Lung microvascular endothelial cell (primary cell): ENCODE data around the gene PARD6A. TPM values are rescaled to one million over a fixed set of nuclear protein-coding genes. Genes with fewer than 3 reads are reported as not detected.

Source experiments
- DNase-seq, 2 donors: peaks; one replicate each; pipeline versions ENCODE4 v3.0.0 to v3.0.0-alpha.2; 2010; ENCODE audit warnings: low read depth in 2 of 2
- total RNA-seq: library from RNA; depleted of rRNA; stranded (reverse); fragments of >200 nt; gene quantifications from 2 replicates; pipeline ENCODE4 v1.2.1, GENCODE V29; 2014

The PARD6A gene
- total RNA-seq, 1 donor from 2014 or later = 4.8 TPM

GRCh38 chr16:67653789-67654402 lies 6.9 kb upstream of the PARD6A start:
- no peak for DNase-seq

GRCh38 chr16:67654403-67654911 lies 6.3 kb upstream of the PARD6A start:
- no peak for DNase-seq

- DNase-seq = no peak
These were observed 5.4 kb upstream of the PARD6A start for GRCh38 chr16:67655363-67655762.

GRCh38 chr16:67656344-67657016 lies 4.3 kb upstream of the PARD6A start:
- DNase-seq = no peak

GRCh38 chr16:67657017-67657608 lies 3.6 kb upstream of the PARD6A start:
- DNase-seq = no peak

- DNase-seq = no peak
These were observed 2.8 kb upstream of the PARD6A start for GRCh38 chr16:67657751-67658518.

GRCh38 chr16:67658849-67659674 lies 1.7 kb upstream of the PARD6A start:
- no peak for DNase-seq

- peak; percentile 89 to 93 for DNase-seq
These were observed 841 bp upstream of the PARD6A start, which contains the start of gene ACD for GRCh38 chr16:67659675-67660563. TSS of gene ACD (minus strand) at chr16:67660260. CDS start at chr16:67660220, 40 bp downstream.

GRCh38 chr16:67661101-67661761 lies 471 bp downstream of the PARD6A start:
- DNase-seq = peak; percentile 50 to 64

- DNase-seq = no peak
These were observed 1.3 kb downstream of the PARD6A start for GRCh38 chr16:67661886-67662652.

GRCh38 chr16:67662653-67663010 lies 1.9 kb downstream of the PARD6A start:
- DNase-seq = no peak

- peak; percentile 38 to 49 for DNase-seq
These were observed 2.6 kb downstream of the PARD6A start for GRCh38 chr16:67663151-67663876.

GRCh38 chr16:67663877-67664222 lies 3.1 kb downstream of the PARD6A start:
- no peak for DNase-seq

GRCh38 chr16:67664258-67664657 lies 3.5 kb downstream of the PARD6A start:
- DNase-seq = no peak

- no peak for DNase-seq
These were observed 4.1 kb downstream of the PARD6A start for GRCh38 chr16:67664871-67665270.

- DNase-seq = no peak
These were observed 4.8 kb downstream of the PARD6A start for GRCh38 chr16:67665598-67665997.

GRCh38 chr16:67666032-67666551 lies 5.3 kb downstream of the PARD6A start:
- DNase-seq = peak in 1 of 2 donors; percentile 37
